Keratinocyte (primary cell): ENCODE measurements around the gene ZBTB7A. TPM values are rescaled to one million over a fixed set of nuclear protein-coding genes. Genes with fewer than 3 reads are reported as not detected.

Experiments
- DNase-seq: peaks from one replicate; pipeline ENCODE4 v3.0.0-alpha.2; 2011; ENCODE audit warnings: low read depth, missing footprints, low spot score
- FAIRE-seq: peaks from 2 replicates; lab custom pipeline; 2011; peaks lifted over from hg19 to GRCh38; lab: Jason Lieb, UNC
- H2AFZ ChIP-seq: 2 replicates; pipeline ENCODE4 v1.6.0; 2012; ENCODE audit warnings: low read length, control low read depth, inconsistent platforms; ENCODE audit not compliant: control insufficient read depth
- H3K27ac ChIP-seq: 2 replicates; pipeline ENCODE4 v1.5.1; 2011; ENCODE audit warnings: low read length; ENCODE audit not compliant: control insufficient read depth, insufficient read depth
- H3K27me3 ChIP-seq: 3 replicates; pipeline ENCODE4 v1.6.0; 2011; ENCODE audit warnings: low read length; ENCODE audit not compliant: control insufficient read depth, insufficient read depth; ENCODE audit errors: extremely low read depth
- H3K36me3 ChIP-seq, 2 experiments: 2 replicates in 1 of 2; 3 replicates in 1 of 2; pipeline ENCODE4 v1.5.1; 2011; ENCODE audit warnings: low read length in 2 of 2, mild to moderate bottlenecking in 1 of 2; ENCODE audit not compliant: control insufficient read depth in 2 of 2, insufficient read depth in 2 of 2; ENCODE audit errors: extremely low read depth in 1 of 2
- H3K4me1 ChIP-seq: 3 replicates; pipeline ENCODE4 v1.5.1; 2011; ENCODE audit warnings: low read length; ENCODE audit not compliant: control insufficient read depth, insufficient read depth; ENCODE audit errors: extremely low read depth
- H3K4me2 ChIP-seq: 3 replicates; pipeline ENCODE4 v1.6.0; 2011; ENCODE audit warnings: low read depth, low read length; ENCODE audit not compliant: control insufficient read depth, insufficient read depth; ENCODE audit errors: extremely low read depth
- H3K4me3 ChIP-seq, 3 experiments: fragments of 200-600 bp in 1 of 3; sonication (generic) in 1 of 3; 2 replicates in 2 of 3; 3 replicates in 1 of 3; pipeline ENCODE4 v1.5.1; 2011 to 2016; ENCODE audit warnings: low read length in 3 of 3, mild to moderate bottlenecking in 3 of 3, control low read depth in 2 of 3, inconsistent platforms in 1 of 3, low read depth in 1 of 3, mixed read lengths in 1 of 3, mixed run types in 1 of 3, moderate library complexity in 1 of 3; ENCODE audit not compliant: control insufficient read depth in 2 of 3, insufficient read depth in 2 of 3; ENCODE audit errors: extremely low read depth in 1 of 3
- H3K79me2 ChIP-seq: 2 replicates; pipeline ENCODE4 v1.6.0; 2012; ENCODE audit warnings: low read length; ENCODE audit not compliant: control insufficient read depth, insufficient read depth
- H3K9ac ChIP-seq: 3 replicates; pipeline ENCODE4 v1.6.0; 2011; ENCODE audit warnings: low read length; ENCODE audit not compliant: control insufficient read depth, insufficient read depth; ENCODE audit errors: extremely low read depth
- H3K9me1 ChIP-seq: 3 replicates; pipeline ENCODE4 v1.6.0; 2011; ENCODE audit warnings: low read length; ENCODE audit not compliant: control insufficient read depth, insufficient read depth; ENCODE audit errors: extremely low read depth
- H3K9me3 ChIP-seq: 2 replicates; pipeline ENCODE4 v1.5.1; 2012; ENCODE audit warnings: low read depth, low read length; ENCODE audit not compliant: control insufficient read depth
- H4K20me1 ChIP-seq: 3 replicates; pipeline ENCODE4 v1.6.0; 2011; ENCODE audit warnings: low read length; ENCODE audit not compliant: control insufficient read depth, insufficient read depth; ENCODE audit errors: extremely low read depth
- EZH2 ChIP-seq: IDR thresholded peaks from one replicate; pipeline ENCODE4 v1.6.1; 2012; ENCODE audit warnings: inconsistent platforms, mild to moderate bottlenecking, low read length, moderate library complexity
- dilution Hi-C: fragments of 300-500 bp; cut with MboI; formaldehyde crosslinking; loops from one replicate; pipeline ENCODE4 v1.7.0; 2020; ENCODE audit warnings: low sequenced_read_pairs; ENCODE audit not compliant: extremely low pct_ligation_motif_present
- polyA plus RNA-seq, 5 experiments: library from polyadenylated mRNA; depleted of rRNA in 3 of 5; stranded (reverse) in 3 of 5; stranded (forward) in 1 of 5; unstranded in 1 of 5; fragments of >200 nt; gene quantifications; 1 replicate in 1 of 5; 2 replicates in 3 of 5; 3 replicates in 1 of 5; pipeline versions ENCODE4 v1.2.1 to v1.2.3, GENCODE V29; 2011 to 2012; ENCODE audit warnings: missing spikeins in 2 of 5, low read depth in 1 of 5, low replicate concordance in 1 of 5
- TF ChIP-seq, protein P1 (sequence below), 3 experiments: IDR thresholded peaks in 1 of 3; conservative IDR thresholded peaks in 1 of 3; optimal IDR thresholded peaks in 1 of 3; 2 replicates in 2 of 3; 3 replicates in 1 of 3; pipeline versions ENCODE3 to v1.5.1; 2011; ENCODE audit warnings: low read length in 3 of 3, mild to moderate bottlenecking in 3 of 3, moderate library complexity in 2 of 3, control low read depth in 1 of 3, inconsistent platforms in 1 of 3; ENCODE audit not compliant: insufficient read depth in 2 of 3; ENCODE audit errors: extremely low read depth in 1 of 3

ZBTB7A gene
- polyA plus RNA-seq, 1 donor (not counting 4 experiments of a cell fraction or from before 2014, with no cell fraction given) = 3.7 TPM

GRCh38 chr19:4057931-4058692 is 8.6 kb downstream of the ZBTB7A start:
- Histone ChIP-seq H3K27ac (peak overlapping the region; percentile 87), H2AFZ (no peak overlapping the region), H3K79me2 (peaks cover 95% of the 10 kb centered on the region), H3K27me3 (no peaks in the 10 kb centered on the region), H3K4me2 (peak overlapping the region; percentile 89), H3K36me3 (peaks cover 19 to 31% of the 10 kb centered on the region in 2 experiments), H3K4me1 (peaks cover 61% of the 10 kb centered on the region), H3K9ac (peak overlapping the region; percentile 83), H3K9me3 (no peaks in the 10 kb centered on the region), H3K9me1 (peaks cover 3% of the 10 kb centered on the region), H3K4me3 (peak overlapping the region; percentile 27 to 65 (median 44)), H4K20me1 (peaks cover 34% of the 10 kb centered on the region)
- DNase-seq (no peak), FAIRE-seq (no peak)
- dilution Hi-C loops = no loop called here
- TF ChIP-seq EZH2 = no peak
- TF ChIP-seq, protein P1, sequence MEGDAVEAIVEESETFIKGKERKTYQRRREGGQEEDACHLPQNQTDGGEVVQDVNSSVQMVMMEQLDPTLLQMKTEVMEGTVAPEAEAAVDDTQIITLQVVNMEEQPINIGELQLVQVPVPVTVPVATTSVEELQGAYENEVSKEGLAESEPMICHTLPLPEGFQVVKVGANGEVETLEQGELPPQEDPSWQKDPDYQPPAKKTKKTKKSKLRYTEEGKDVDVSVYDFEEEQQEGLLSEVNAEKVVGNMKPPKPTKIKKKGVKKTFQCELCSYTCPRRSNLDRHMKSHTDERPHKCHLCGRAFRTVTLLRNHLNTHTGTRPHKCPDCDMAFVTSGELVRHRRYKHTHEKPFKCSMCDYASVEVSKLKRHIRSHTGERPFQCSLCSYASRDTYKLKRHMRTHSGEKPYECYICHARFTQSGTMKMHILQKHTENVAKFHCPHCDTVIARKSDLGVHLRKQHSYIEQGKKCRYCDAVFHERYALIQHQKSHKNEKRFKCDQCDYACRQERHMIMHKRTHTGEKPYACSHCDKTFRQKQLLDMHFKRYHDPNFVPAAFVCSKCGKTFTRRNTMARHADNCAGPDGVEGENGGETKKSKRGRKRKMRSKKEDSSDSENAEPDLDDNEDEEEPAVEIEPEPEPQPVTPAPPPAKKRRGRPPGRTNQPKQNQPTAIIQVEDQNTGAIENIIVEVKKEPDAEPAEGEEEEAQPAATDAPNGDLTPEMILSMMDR (optimal IDR thresholded peaks at IDR 0.05 in 1 of 3, IDR thresholded peaks at IDR 0.05 in 1 of 3, conservative IDR thresholded peaks at IDR 0.05 in 1 of 3; ENCODE audit: extremely low read depth in 1 of 3, insufficient read depth in 2 of 3, low read length in 3 of 3) = peak; percentile 14 to 38 (median 25)

GRCh38 chr19:4055209-4055552 is 11.5 kb downstream of the ZBTB7A start:
- no peak for FAIRE-seq
- no peak overlapping the region for H3K9ac ChIP-seq
- no peak for TF ChIP-seq EZH2
- TF ChIP-seq, protein P1 (optimal IDR thresholded peaks at IDR 0.05 in 1 of 3, IDR thresholded peaks at IDR 0.05 in 1 of 3, conservative IDR thresholded peaks at IDR 0.05 in 1 of 3; ENCODE audit: extremely low read depth in 1 of 3, insufficient read depth in 2 of 3, low read length in 3 of 3) = no peak
- no peaks in the 10 kb centered on the region for H3K9me3 ChIP-seq
- peaks cover 5% of the 10 kb centered on the region for H3K9me1 ChIP-seq
- H3K79me2 ChIP-seq = peaks cover 87% of the 10 kb centered on the region
- H3K27me3 ChIP-seq = no peaks in the 10 kb centered on the region
- no peak overlapping the region for H3K4me2 ChIP-seq
- no peak for DNase-seq
- H4K20me1 ChIP-seq = peaks cover 31% of the 10 kb centered on the region
- H2AFZ ChIP-seq = no peak overlapping the region
- dilution Hi-C loops = no loop called here
- peaks cover 24 to 35% of the 10 kb centered on the region in 2 experiments for H3K36me3 ChIP-seq
- H3K4me1 ChIP-seq = peaks cover 50% of the 10 kb centered on the region
- no peak overlapping the region for H3K4me3 ChIP-seq
- no peak overlapping the region for H3K27ac ChIP-seq
